ENCODE results near the gene SMCHD1.

The SMCHD1 gene

DNA sequence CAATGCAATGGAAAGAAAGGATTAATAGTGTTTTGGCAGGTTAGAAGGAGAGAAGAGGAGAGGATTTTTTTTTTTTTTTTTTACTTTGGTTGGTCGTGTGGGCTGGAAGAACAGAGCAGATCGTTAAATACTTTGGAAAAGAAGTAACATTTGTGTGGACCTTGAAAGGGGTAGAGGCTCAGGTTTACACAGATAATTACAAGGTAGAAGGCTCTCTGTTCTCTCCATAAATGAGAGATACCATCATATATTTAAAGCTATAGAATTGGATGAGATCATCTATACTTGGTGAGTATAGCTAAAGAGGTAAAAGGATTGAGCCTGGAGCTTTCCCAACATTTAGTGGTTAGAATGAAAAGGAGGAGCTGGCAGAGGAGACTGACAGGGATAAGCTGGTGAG is 49.0 kb downstream of the SMCHD1 start:
- TF ChIP-seq CTCF (IDR thresholded peaks at IDR 0.05): no peak
- no peak overlapping the region for H3K27ac ChIP-seq
- no peaks in the 10 kb centered on the region for H3K4me1 ChIP-seq (ENCODE audit: control insufficient read depth in 1 of 2, insufficient read depth in 1 of 2, low read depth in 1 of 2, low read length in 1 of 2)
- no peaks in the 10 kb centered on the region for H3K27me3 ChIP-seq
- H3K36me3 ChIP-seq: peaks cover 100% of the 10 kb centered on the region
- peaks cover 6% of the 10 kb centered on the region for H3K9me3 ChIP-seq
- H3K4me3 ChIP-seq (ENCODE audit: low read depth in 1 of 2, low read length in 1 of 2): no peak overlapping the region

GRCh38 chr18:2706903-2707302 is 51.4 kb downstream of the SMCHD1 start:
- peaks cover 99% of the 10 kb centered on the region for H3K36me3 ChIP-seq
- peaks cover 6% of the 10 kb centered on the region for H3K9me3 ChIP-seq
- peak overlapping the region; percentile 38 for H3K27ac ChIP-seq
- no peak for TF ChIP-seq CTCF (IDR thresholded peaks at IDR 0.05)
- no peaks in the 10 kb centered on the region for H3K4me1 ChIP-seq (ENCODE audit: control insufficient read depth in 1 of 2, insufficient read depth in 1 of 2, low read depth in 1 of 2, low read length in 1 of 2)
- no peaks in the 10 kb centered on the region for H3K27me3 ChIP-seq
- no peak overlapping the region for H3K4me3 ChIP-seq (ENCODE audit: low read depth in 1 of 2, low read length in 1 of 2)

GRCh38 chr18:2707551-2708168 is 52.1 kb downstream of the SMCHD1 start:
- no peak for TF ChIP-seq CTCF (IDR thresholded peaks at IDR 0.05)
- peaks cover 6% of the 10 kb centered on the region for H3K9me3 ChIP-seq
- peaks cover 99% of the 10 kb centered on the region for H3K36me3 ChIP-seq
- H3K27ac ChIP-seq: peak overlapping the region; percentile 11
- H3K27me3 ChIP-seq: no peaks in the 10 kb centered on the region
- H3K4me3 ChIP-seq (ENCODE audit: low read depth in 1 of 2, low read length in 1 of 2): no peak overlapping the region
- H3K4me1 ChIP-seq (ENCODE audit: control insufficient read depth in 1 of 2, insufficient read depth in 1 of 2, low read depth in 1 of 2, low read length in 1 of 2): no peaks in the 10 kb centered on the region

DNA sequence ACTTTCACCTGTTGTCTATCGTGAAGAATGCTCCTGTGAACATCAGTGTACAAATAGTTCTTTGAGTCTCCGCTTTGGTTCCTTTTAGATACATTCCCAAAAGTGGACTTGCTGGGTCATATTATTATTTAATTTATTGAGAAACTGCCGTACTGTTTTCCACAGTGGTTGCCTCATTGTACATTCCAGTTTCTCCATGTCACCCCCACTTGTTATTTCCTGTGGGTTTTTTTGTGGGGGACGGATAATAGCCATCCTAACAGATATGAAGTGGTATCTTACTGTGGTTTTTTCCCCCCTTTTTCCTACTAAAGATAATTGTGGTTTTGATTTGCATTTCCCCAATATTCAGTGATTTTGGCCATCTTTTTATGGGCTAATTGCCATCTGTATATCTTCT is 53.8 kb downstream of the SMCHD1 start:
- no peak overlapping the region for H3K27ac ChIP-seq
- H3K4me1 ChIP-seq (ENCODE audit: control insufficient read depth in 1 of 2, insufficient read depth in 1 of 2, low read depth in 1 of 2, low read length in 1 of 2): no peaks in the 10 kb centered on the region
- no peak for TF ChIP-seq CTCF (IDR thresholded peaks at IDR 0.05)
- H3K27me3 ChIP-seq: no peaks in the 10 kb centered on the region
- H3K36me3 ChIP-seq: peaks cover 99% of the 10 kb centered on the region
- no peak overlapping the region for H3K4me3 ChIP-seq (ENCODE audit: low read depth in 1 of 2, low read length in 1 of 2)
- H3K9me3 ChIP-seq: peaks cover 6% of the 10 kb centered on the region

DNA sequence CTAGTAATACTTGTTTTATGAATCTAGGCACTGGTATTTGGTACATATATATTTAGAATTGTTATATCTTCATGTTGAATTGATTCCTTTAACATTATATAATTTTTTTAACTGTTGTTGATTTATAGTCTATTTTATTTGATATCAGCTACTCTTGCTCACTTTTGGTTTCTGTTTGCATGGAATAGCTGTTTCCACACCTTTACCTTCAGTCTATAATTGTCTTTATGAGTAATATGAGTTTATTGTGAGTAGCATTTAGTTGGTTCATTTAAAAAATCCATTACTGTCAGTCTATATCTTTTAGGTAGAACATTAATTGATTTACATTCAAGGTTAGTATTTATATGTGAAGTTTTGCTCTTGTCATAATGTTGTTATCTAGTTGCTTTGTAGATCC is 58.6 kb downstream of the SMCHD1 start:
- Histone ChIP-seq H3K4me3 (ENCODE audit: low read depth in 1 of 2, low read length in 1 of 2) (no peak overlapping the region), H3K4me1 (ENCODE audit: control insufficient read depth in 1 of 2, insufficient read depth in 1 of 2, low read depth in 1 of 2, low read length in 1 of 2) (no peaks in the 10 kb centered on the region), H3K36me3 (peaks cover 99% of the 10 kb centered on the region), H3K27ac (no peak overlapping the region), H3K27me3 (no peaks in the 10 kb centered on the region), H3K9me3 (no peaks in the 10 kb centered on the region)
- TF ChIP-seq CTCF (IDR thresholded peaks at IDR 0.05): no peak

GRCh38 chr18:2715990-2716389 is 60.5 kb downstream of the SMCHD1 start:
- H3K27me3 ChIP-seq: no peaks in the 10 kb centered on the region
- H3K9me3 ChIP-seq: no peaks in the 10 kb centered on the region
- no peaks in the 10 kb centered on the region for H3K4me1 ChIP-seq (ENCODE audit: control insufficient read depth in 1 of 2, insufficient read depth in 1 of 2, low read depth in 1 of 2, low read length in 1 of 2)
- no peak for TF ChIP-seq CTCF (IDR thresholded peaks at IDR 0.05)
- peaks cover 99% of the 10 kb centered on the region for H3K36me3 ChIP-seq
- H3K4me3 ChIP-seq (ENCODE audit: low read depth in 1 of 2, low read length in 1 of 2): no peak overlapping the region
- H3K27ac ChIP-seq: no peak overlapping the region

Data from neutrophil (primary cell).